Activated B cell treated with CpG ODN at 0.5 μM for 24 hours (primary cell): ENCODE results near the gene RSPH4A. TPM values are rescaled to one million over a fixed set of nuclear protein-coding genes. Genes with fewer than 3 reads are reported as not detected.

Source experiments
- ATAC-seq: fragments of 200-7000 bp; cut with Tn5 transposase; one replicate; pipeline ENCODE4 v1.10.0; 2021; ENCODE audit warnings: low read depth, mild to moderate bottlenecking, moderate library complexity
- CTCF ChIA-PET: fragments of 350-600 bp; sonication (Branson Sonifier 250); formaldehyde crosslinking; loops from one replicate; lab custom pipeline; 2021; ENCODE audit warnings: antibody characterized with exemption; lab: Charles Lee
- POLR2A ChIA-PET: fragments of 350-600 bp; sonication (Branson Sonifier 250); formaldehyde crosslinking; loops from one replicate; lab custom pipeline; 2021; ENCODE audit warnings: antibody characterized with exemption; lab: Charles Lee
- DNase-seq: peaks from one replicate; pipeline ENCODE4 v3.0.0; 2022
- H3K27ac Mint-ChIP-seq: one replicate; pipeline ENCODE4 v1.8.0; 2020; ENCODE audit warnings: mixed read lengths
- H3K27me3 Mint-ChIP-seq: one replicate; pipeline ENCODE4 v1.8.0; 2021; ENCODE audit warnings: mixed read lengths
- H3K36me3 Mint-ChIP-seq: one replicate; pipeline ENCODE4 v1.8.0; 2021; ENCODE audit warnings: low read depth, mixed read lengths
- H3K4me1 Mint-ChIP-seq: one replicate; pipeline ENCODE4 v1.8.0; 2021; ENCODE audit warnings: mixed read lengths
- H3K4me3 Mint-ChIP-seq: one replicate; pipeline ENCODE4 v1.8.0; 2020; ENCODE audit warnings: mild to moderate bottlenecking, mixed read lengths
- H3K9me3 Mint-ChIP-seq: one replicate; pipeline ENCODE4 v1.8.0; 2020; ENCODE audit warnings: mixed read lengths
- CTCF ChIP-seq: fragments of 200-600 bp; IDR thresholded peaks from one replicate; pipeline ENCODE4 v1.8.0; 2022; ENCODE audit warnings: antibody characterized with exemption, mild to moderate bottlenecking
- intact Hi-C: fragments of 100-400 bp; cut with micrococcal nuclease; formaldehyde crosslinking; loops from one replicate; pipeline ENCODE4 v1.15.1; 2024
- total RNA-seq: library from RNA; stranded (reverse); gene quantifications from 2 replicates; pipeline ENCODE4 v1.2.3, GENCODE V29; 2022

RSPH4A gene
- total RNA-seq, 1 donor from 2014 or later, result 0.40 TPM

GRCh38 chr6:116578335-116578734 lies 37.9 kb upstream of the RSPH4A start:
- ChIA-PET POLR2A (no interaction called here), CTCF (interaction anchor here (0.7 kb wide), 1 partner anchor 291 kb away, joined by 3 read pairs; no protein-coding TSS in a partner anchor)
- TF ChIP-seq CTCF, result no peak
- DNase-seq (no peak), ATAC-seq (no peak)
- no peaks in the 10 kb centered on the region for H3K9me3 Mint-ChIP-seq
- H3K4me1 Mint-ChIP-seq, result peaks cover 13% of the 10 kb centered on the region
- no peak overlapping the region for H3K4me3 Mint-ChIP-seq
- peaks cover 68% of the 10 kb centered on the region for H3K36me3 Mint-ChIP-seq
- intact Hi-C loops, result no loop called here
- H3K27ac Mint-ChIP-seq, result no peak overlapping the region
- no peaks in the 10 kb centered on the region for H3K27me3 Mint-ChIP-seq

GRCh38 chr6:116579143-116579542 lies 37.1 kb upstream of the RSPH4A start:
- ChIA-PET CTCF (no interaction called here), POLR2A (no interaction called here)
- no peak for DNase-seq
- intact Hi-C loops, result no loop called here
- peaks cover 5% of the 10 kb centered on the region for H3K4me1 Mint-ChIP-seq
- no peak for ATAC-seq
- H3K36me3 Mint-ChIP-seq, result peaks cover 73% of the 10 kb centered on the region
- no peak overlapping the region for H3K27ac Mint-ChIP-seq
- no peaks in the 10 kb centered on the region for H3K27me3 Mint-ChIP-seq
- no peaks in the 10 kb centered on the region for H3K9me3 Mint-ChIP-seq
- TF ChIP-seq CTCF, result no peak
- no peak overlapping the region for H3K4me3 Mint-ChIP-seq

GRCh38 chr6:116580198-116580597 lies 36.1 kb upstream of the RSPH4A start:
- intact Hi-C loops, result no loop called here
- peaks cover 2% of the 10 kb centered on the region for H3K4me1 Mint-ChIP-seq
- H3K9me3 Mint-ChIP-seq, result no peaks in the 10 kb centered on the region
- no peak overlapping the region for H3K27ac Mint-ChIP-seq
- H3K36me3 Mint-ChIP-seq, result peaks cover 72% of the 10 kb centered on the region
- ATAC-seq (no peak), DNase-seq (no peak)
- no peak for TF ChIP-seq CTCF
- no peak overlapping the region for H3K4me3 Mint-ChIP-seq
- CTCF ChIA-PET, result no interaction called here
- POLR2A ChIA-PET, result no interaction called here
- H3K27me3 Mint-ChIP-seq, result no peaks in the 10 kb centered on the region

- no peaks in the 10 kb centered on the region for H3K9me3 Mint-ChIP-seq
- CTCF ChIA-PET, result no interaction called here
- H3K4me1 Mint-ChIP-seq, result no peaks in the 10 kb centered on the region
- no peak overlapping the region for H3K4me3 Mint-ChIP-seq
- intact Hi-C loops, result no loop called here
- ATAC-seq (no peak), DNase-seq (no peak)
- POLR2A ChIA-PET, result no interaction called here
- H3K27me3 Mint-ChIP-seq, result no peaks in the 10 kb centered on the region
- TF ChIP-seq CTCF, result no peak
- H3K36me3 Mint-ChIP-seq, result peaks cover 69% of the 10 kb centered on the region
- H3K27ac Mint-ChIP-seq, result no peak overlapping the region
These were observed 30.0 kb upstream of the RSPH4A start for GRCh38 chr6:116586276-116586675.

- TF ChIP-seq CTCF, result no peak
- H3K27me3 Mint-ChIP-seq, result no peaks in the 10 kb centered on the region
- ChIA-PET POLR2A (no interaction called here), CTCF (no interaction called here)
- H3K4me3 Mint-ChIP-seq, result no peak overlapping the region
- ATAC-seq (no peak), DNase-seq (no peak)
- H3K27ac Mint-ChIP-seq, result no peak overlapping the region
- H3K9me3 Mint-ChIP-seq, result no peaks in the 10 kb centered on the region
- no peaks in the 10 kb centered on the region for H3K4me1 Mint-ChIP-seq
- intact Hi-C loops, result no loop called here
- peaks cover 69% of the 10 kb centered on the region for H3K36me3 Mint-ChIP-seq
These were observed 29.5 kb upstream of the RSPH4A start for GRCh38 chr6:116586738-116587137.
